DMS114 treated with DMSO at 0.1 percent for 48 hours (cell line): ENCODE results near the gene TMEM131L.
"Not testable (repeated sequence)": the region's sequence is repeated elsewhere in the genome, so short reads cannot be mapped to it uniquely, and the experiment has no call there.

Experiments used
- DNase-seq: peaks from one replicate; lab custom pipeline; 2025; ENCODE audit not compliant: unreplicated experiment; lab: John Stamatoyannopoulos, UW

Gene TMEM131L

DNA sequence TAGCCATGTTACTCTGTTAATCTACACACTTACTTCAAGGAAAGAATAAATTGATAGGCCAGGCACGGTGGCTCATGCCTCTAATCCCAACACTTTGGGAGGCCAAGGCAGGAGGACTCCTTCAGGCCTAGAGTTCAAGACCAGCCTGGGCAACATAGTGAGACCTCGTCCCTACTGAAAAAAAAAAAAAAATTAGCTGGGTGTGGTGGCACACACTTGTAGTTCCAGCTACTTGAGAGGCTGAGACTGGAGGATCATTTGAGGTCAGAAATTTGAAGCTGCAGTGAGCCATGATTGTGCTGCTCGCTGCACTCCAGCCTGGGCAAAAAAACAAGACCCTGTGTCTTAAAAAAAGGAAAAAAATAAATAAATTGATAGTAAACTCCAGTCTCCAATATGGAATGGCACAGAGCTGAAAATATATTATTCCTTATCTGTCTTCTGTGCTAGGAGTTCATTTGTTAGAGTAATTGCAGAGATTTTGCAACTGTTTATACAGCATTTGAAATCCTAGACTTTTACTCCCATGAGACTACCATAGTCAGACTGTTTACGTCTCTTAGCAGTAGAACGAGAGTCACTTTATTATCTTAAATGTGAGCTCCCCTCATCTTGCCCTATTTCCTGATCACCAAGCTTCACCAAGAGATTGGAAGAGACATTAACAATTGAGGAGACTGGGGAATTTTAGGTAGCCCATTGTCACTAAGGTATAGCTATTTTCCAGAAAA, 18.8 kb upstream of the TMEM131L start:
- DNase-seq, result no peak

DNA sequence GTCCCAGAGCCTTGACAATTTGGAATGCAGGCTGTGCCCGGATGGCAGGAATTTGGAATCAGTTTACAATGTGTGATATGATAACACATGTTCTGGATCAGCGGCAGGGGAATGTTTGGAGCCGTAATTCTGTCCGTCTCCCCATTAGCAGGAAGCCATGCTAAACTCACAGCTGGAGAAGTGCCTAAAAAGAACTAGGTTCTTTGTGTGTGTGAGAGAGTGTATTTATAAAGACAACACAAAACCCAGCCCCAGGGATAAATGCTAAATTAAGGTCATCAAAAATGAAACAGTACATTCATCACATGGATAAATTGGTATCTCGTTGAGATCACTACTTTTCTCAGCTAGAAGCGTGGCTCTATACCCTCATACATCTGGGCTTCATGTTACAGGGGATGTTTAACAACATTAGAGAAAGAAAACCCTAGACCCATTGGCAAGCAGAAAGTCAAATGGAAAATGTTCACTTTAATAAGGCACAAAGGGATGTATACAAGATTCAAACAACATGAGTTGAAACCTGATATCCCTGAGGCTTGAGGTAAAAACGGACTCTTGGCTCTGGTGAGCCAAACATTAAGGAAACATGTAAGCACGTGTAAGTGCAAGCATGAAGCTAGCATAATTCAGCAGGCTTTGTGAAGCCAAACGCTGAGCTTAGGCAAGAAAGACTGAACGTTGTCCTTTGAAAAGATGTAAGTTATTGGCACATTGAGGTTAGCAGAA, 18.0 kb upstream of the TMEM131L start:
- DNase-seq, result no peak

DNA sequence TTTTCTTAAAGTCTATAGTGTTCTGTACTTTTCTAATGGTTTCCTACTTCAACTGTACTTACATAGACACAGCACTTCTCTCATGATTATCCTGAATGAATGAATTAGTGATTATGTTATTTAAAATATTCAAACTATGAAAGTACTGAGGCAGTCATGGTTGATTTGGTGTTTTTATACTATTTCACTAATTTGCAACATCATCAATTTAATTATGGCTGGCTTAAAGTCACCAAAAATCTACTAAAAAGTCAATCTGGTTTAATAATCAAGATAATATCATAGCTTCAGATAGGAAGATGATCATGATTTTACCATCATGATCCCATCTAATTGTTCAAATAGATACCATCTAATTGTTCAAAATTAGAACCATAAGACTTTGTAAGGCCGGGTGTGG, 16.8 kb upstream of the TMEM131L start:
- no peak for DNase-seq

DNA sequence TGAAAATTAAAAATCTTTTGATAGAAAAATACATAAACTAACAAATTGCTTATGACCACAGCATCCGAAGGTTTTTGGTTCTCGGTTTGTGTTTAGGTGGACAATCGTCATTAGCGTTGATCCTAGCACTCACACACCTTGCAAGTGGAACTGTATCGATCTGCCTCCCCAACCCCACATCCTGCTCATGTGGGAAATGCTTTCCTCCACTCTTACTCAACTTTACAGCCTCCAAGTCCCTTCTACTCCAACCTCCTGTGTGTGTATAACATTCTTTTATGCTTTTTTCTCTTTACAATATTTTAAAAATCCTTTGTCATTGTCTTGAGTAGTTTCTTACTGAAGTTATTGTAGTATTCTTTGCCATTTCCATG, 15.6 kb upstream of the TMEM131L start:
- DNase-seq, result no peak

DNA sequence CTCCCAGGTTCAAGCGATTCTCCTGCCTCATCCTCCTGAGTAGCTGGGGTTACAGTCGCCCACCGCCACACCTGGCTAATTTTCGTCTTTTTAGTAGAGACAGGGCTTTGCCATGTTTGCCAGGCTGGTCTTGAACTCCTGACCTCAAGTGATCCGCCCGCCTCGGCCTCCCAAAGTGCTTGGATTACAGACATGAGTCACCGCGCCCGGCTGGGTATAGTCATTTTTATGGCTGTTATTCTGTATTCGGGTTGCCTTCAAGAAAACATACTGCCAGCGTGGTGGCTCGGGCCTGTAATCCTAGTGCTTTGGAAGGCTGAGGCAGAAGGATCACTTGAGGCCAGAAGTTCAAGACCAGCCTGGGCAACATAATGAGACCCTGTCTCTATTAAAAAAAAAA, 15.0 kb upstream of the TMEM131L start:
- DNase-seq, result not testable (repeated sequence)

DNA sequence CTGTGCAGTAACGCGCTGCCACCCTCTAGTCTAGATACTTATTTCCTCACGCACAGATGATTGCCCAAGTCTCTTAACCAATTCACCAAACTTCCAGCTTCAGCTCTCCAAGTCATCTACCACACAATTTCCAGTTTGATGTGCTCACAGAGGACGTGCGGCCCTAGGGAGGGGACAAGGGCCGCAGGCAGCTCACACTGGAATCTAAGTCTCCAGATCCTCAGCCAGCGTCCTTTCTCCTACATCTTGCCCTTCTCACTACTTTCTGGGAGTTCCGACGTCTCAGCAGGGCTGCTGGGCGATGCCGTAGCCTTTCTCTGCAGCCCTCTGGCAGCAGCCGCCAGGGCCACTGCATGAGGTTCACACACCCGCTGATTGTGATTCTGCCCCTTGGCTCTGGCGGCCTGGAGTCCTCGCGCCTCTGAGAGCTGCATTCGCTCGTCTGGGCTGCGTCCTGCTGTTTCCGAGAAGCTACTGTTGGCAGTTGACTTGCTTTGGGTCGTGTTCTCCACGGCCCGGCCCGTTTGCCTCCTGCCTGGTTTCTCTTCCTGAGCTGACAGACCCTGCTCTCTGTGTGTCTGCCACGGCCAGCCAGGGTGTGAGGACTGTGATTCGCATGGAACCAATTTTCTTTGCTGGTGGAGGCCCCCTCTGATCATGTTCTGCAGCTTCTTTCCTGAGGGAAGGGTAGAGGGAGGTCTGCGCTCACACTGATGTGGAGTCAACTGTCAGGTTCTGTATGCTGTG, 14.1 kb upstream of the TMEM131L start:
- DNase-seq, result no peak

DNA sequence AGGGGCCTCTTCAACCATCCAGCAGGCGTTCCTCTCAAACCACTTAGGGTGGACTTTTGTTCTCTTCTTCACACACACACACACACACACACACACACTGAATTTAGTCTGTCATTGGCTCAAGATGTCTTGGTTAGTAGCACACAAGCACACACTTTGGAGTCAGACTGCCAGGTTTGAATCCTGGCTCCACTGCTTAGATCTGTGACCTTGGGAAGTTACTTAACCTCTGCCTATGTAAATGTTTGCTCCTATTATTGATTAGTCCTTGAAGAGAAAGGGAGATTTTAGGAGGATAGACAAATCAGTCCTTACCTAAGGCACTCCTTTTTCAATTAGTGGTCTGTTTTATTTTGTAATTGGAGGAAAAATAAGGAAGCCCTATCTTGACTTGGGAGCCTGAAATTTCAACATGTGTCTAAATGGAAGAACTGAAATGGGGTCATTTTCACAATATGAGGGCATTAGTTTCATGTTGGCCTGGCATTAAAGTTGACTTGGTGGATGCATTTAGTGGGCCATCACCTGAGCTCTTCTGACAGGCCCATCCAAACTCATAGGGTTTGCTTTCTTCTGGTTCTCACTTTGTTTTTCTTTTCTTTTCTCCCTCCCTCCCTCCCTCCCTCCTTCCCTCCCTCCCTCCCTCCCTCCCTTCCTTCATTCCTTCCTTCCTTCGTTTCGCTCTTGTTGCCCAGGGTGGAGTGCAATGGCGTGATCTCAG, 13.3 kb upstream of the TMEM131L start:
- no peak for DNase-seq

DNA sequence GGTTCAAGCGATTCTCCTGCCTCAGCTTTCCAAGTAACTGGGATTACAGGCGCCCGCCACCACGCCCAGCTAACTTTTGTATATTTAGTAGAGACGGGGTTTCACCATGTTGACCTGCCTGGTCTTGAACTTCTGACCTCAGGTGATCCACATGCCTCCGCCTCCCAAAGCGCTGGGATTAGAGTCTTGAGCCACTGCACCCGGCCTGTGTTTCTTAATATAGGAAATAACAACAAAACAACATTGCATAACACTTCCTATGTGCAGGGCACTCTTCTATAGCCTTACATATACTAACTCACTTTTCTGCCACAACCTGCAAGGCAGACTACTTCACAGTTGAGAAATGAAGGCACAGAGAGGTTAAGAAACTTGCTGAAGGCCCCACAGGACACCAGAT, 12.8 kb upstream of the TMEM131L start:
- DNase-seq, result no peak

DNA sequence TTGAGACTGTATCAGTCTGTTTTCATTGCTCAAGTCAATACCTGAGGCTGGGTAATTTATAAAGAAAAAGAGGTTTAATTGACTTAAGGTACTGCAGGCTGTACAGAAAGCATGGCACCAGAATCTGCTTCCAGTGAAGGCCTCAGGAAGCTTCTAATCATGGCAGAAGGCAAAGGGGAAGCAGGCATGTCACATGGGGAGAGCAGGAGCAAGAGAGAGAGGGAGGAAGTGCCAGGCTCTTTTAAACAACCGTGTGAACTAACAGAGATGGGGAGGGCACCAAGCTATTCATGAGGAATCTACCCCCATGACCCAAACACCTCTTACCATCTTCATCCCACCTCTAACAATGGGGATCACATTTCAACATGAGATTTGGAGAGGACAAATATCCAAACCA, 7.2 kb upstream of the TMEM131L start:
- DNase-seq, result no peak

DNA sequence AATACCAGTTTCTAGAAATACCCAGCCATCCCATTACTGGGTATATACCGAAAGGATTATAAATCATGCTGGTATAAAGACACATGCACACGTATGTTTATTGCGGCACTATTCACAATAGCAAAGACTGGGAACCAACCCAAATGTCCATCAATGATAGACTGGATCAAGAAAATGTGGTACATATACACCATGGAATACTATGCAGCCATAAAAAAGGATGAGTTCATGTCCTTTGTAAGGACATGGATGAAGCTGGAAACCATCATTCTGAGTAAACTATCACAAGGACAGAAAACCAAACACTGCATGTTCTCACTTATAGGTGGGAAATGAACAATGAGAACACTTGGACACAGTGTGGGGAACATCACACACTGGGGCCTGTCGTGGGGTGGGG, 4.6 kb upstream of the TMEM131L start:
- not testable (repeated sequence) for DNase-seq

DNA sequence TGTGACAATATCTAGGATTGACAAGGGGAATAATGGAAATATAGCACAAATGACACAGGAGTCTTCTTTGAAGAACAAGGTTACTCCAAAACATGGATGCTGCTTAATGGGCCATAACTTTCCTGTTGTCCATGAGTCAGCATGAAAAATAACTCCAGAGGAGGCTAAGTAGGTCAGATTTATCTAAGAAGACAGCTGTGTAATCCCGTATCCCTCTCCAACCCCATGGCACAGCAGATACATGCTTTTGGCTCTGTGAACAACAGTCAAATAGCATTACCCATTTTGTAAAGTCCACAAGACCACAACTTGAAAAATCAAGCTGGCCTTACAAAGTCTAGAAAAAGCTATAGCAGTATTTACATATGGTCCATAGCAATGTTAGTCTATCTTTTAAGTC, 2.1 kb upstream of the TMEM131L start:
- DNase-seq, result no peak

DNA sequence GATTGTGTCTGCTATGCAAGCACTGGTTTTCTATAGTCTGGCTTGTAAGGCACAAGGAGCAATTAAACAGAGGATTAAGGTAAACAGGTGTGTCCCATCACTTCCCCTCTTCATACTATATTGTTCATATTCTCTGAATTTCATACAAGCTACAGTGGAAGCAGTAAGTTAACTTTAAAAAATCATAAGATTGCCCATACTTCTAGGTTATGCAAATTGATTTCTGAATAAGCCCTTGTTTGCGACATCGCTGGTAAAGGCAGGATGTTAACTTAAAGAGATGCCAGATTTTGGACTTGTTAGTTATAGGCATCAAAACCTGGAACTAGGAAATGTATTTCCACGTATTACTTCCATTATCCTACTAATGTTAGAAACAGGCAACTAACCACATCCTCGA, 1.0 kb upstream of the TMEM131L start:
- DNase-seq, result no peak

DNA sequence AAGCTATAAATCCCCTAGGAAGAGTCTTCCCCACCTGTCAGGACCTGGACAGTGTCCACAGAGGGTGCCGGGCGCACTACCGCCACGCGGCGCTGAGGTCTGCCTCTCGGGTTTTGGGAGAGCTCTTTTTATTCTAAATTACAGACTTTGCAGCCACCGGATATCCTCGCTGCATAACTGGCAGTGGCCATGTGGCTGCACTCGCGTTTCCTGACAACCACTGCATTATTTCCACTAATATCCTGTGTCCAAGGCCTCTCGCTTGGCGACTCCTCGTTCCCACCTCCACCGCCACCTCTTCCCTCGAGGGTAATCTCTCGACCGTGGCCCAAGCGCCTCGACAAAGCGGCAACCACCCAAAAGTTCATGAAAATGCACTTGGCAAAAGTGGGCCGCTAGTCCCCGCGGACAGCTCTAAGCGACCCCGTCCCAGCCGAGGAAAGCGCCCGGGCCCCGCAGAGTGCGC, 512 bp upstream of the TMEM131L start:
- DNase-seq, result peak; percentile 32

DNA sequence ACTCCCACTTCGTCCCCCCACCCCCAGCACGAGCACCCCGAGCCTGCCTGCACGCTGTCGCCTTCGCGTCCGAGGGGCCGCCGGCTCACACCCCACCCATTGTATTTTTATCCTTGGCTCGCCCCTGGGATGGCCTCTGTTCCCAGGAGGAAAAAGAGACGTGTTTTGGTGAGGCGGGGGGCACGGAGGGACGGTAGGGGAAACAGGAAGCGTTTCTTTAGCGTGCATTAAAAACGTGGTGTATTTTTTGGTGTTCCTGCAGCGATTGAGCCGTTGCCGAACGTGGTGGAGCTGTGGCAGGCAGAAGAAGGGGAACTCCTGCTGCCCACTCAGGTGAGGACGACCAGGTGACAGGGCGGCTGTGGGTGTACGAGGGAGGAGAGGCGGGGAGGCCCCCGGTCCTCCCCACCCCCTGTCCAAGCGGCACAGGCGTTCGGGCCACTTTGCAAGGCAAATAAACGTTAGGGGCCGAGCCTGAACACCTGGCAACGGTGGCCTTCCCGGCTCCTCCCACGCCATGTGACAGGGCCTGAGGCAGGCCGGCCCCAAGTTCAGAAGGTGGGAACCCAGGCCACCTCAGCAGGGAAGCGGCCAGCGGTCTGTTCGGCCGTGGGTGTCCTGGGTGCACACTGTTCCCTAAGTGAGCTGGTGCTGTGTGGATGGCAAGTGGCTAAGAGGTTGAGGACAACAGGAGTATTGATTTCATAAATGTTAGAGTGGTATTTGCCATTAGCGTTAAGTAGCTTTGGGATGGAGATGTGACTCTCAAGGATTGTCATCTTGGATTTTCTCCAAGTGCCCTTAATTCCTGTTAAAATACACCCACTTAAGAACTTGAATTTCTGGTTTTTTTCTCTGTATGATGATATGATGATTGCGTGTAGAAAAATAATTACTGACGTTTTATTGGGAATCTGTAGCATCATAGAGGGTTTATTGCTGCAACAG, 1.1 kb downstream of the TMEM131L start:
- no peak for DNase-seq

DNA sequence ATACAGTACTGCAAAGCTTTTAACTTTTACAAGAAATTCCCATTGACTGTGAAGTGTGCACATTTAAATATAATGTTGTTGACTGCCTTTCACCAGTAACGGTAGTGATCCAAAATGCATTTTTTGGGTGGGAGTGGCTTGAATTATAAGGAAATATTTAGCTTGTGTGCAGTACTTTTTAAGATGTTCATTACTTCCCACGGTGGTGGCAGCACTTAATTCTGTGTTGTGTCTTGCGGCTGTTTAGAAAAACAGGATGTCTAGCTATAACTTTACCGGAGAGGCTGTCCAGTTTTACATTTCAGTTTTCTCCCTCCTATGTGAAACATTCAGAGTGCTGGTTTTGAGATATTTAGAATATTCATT, 1.7 kb downstream of the TMEM131L start:
- no peak for DNase-seq

DNA sequence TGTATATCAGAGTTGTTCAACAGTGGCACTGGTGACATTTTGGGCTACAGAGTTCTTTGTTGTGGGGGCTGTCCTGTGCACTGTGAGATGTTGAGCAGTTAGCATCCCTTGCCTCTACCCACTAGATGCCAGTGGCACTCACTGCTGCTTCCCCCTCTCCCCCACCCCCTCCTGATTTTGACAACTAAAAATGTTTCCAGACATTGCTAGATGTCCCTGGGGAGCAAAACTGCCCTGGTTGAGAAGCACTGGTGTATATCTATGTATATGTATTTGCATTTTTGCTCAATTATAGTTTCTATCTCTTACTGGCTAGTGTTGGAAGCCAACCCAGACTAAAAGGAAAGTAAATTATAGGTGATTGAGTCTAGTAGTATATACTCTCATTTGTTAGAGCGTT, 2.4 kb downstream of the TMEM131L start:
- no peak for DNase-seq

DNA sequence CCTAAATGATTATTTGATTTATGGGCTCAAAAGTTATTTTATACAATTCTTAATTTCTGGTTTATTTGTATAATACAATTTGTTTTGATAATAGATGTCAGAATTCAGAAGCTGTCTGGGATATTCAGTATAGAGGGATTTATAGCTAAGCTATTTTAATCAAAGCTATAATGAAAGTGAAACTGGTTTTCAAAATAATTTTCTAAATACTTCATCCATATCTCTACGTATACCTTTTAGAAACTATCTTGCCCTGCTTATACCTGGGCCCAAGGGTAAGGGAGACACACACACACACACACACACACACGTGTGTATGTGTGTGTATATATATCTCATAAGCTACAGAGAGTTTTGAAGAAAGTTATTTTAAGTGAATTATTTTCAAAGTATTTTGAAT, 2.9 kb downstream of the TMEM131L start:
- DNase-seq, result no peak

DNA sequence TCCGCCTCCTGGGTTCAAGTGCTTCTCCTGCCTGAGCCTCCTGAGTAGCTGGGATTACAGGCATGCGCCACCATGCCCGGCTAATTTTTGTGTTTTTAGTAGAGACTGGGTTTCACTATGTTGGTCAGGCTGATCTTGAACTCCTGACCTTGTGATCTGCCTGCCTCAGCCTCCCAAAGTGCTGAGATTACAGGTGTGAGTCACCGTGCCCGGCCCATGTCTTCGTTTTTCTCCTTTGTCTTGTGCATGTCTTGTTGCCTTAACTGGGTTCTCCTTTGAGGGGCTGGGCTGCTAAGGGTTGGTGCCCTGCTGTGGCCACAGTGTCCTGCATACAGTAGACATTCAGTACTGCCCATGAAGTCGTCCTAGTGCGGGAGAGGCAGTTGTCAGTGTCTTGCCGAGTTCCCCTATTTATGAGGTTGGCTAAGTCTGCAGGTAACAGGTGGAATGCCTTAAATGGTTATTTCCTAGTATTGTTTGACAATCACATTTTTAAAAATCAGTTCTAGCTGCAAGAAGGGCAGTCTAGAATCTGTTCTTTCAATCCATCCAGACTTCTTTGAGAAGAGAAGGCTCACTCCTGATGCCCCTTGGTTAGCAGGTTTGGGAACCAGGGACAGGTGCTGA, 5.0 kb downstream of the TMEM131L start:
- not testable (repeated sequence) for DNase-seq

DNA sequence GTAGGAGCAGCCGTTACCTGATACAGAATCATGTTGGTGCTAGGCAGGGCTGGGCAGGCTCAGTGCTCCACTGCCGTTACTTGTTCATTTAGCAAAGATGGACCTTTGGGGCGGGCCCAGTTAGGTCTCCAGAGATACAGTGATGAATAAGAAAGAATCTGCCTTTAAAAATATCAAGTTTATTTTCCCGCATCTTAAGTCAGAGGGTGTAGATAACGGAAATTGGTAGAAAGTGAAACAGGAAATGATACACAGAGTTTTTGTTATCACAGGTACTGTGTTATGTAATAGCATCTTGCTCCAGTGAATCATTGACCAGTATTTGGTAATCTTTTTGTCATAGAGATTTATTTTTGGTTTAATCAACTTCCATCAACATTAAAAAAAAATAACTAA, 5.5 kb downstream of the TMEM131L start:
- DNase-seq, result no peak
